Uterus (tissue), 2 donors: Measurements from ENCODE around the gene TRAF3IP3.

Source experiments
- CTCF ChIP-seq, 4 experiments: fragments of 200-600 bp in 2 of 4; fragments of 450-650 bp in 2 of 4; sonication (generic) in 2 of 4; IDR thresholded peaks; one replicate each; pipeline ENCODE4 v1.5.1; 2016 to 2019; ENCODE audit warnings: antibody characterized with exemption in 4 of 4, mild to moderate bottlenecking in 2 of 4, moderate library complexity in 1 of 4
- POLR2A ChIP-seq, 2 donors: fragments of 450-650 bp; IDR thresholded peaks; one replicate each; pipeline ENCODE4 v1.6.1; 2016; ENCODE audit warnings: antibody characterized with exemption in 2 of 2, mild to moderate bottlenecking in 1 of 2, moderate library complexity in 1 of 2

DNA sequence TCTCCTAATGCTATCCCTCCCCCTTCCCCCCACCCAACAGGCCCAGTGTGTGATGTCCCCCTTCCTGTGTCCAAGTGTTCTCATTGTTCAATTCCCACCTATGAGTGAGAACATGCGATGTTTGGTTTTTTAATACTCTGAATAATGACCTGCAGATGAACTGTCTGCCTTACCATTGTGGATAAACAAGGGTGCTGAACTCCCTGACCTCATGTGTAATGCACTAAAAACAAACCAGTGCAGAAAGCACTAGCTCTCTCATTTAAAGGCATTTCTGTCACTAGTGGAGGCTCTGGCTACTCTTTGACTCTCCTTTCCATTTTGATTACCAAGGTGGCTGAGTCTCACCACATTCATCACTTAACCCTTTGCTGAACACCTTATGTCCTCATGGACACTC, 23.1 kb upstream of the TRAF3IP3 start:
- TF ChIP-seq CTCF (IDR thresholded peaks at IDR 0.05) (no peak), POLR2A (IDR thresholded peaks at IDR 0.05) (no peak)
